H1 (cell line): Measurements from ENCODE around the gene FBLIM1. TPM values are rescaled to one million over a fixed set of nuclear protein-coding genes. Genes with fewer than 3 reads are reported as not detected.

Experiments used
- CTCF ChIA-PET: fragments of 300-600 bp; sonication (Branson Sonifier 250); formaldehyde crosslinking; loops from one replicate; lab custom pipeline; 2021; ENCODE audit not compliant: partially characterized antibody; lab: Charles Lee
- POLR2A ChIA-PET: fragments of 300-600 bp; sonication (Branson Sonifier 250); formaldehyde crosslinking; loops from one replicate; lab custom pipeline; 2021; ENCODE audit warnings: inconsistent platforms; ENCODE audit not compliant: partially characterized antibody; lab: Charles Lee
- DNase-seq, 2 experiments: peaks; one replicate each; pipeline versions ENCODE4 v3.0.0 to v3.0.0-alpha.2; 2010 to 2022; ENCODE audit warnings: low spot score in 2 of 2, low read depth in 1 of 2, mixed read lengths in 1 of 2
- FAIRE-seq: peaks from 2 replicates; lab custom pipeline; 2011; peaks lifted over from hg19 to GRCh38; lab: Jason Lieb, UNC
- H2AFZ ChIP-seq: 2 replicates; pipeline ENCODE4 v1.8.1; 2012; ENCODE audit warnings: low read length, inconsistent platforms
- H2AK5ac ChIP-seq: 2 replicates; pipeline ENCODE4 v1.6.1; 2013; ENCODE audit warnings: low read depth, low read length
- H2BK120ac ChIP-seq: replicated peaks from 2 replicates; pipeline ENCODE3; 2013; ENCODE audit warnings: low read depth, low read length, inconsistent platforms
- H2BK12ac ChIP-seq: 2 replicates; pipeline ENCODE4 v1.6.1; 2013; ENCODE audit warnings: low read depth, low read length
- H2BK15ac ChIP-seq: 2 replicates; pipeline ENCODE4 v1.6.1; 2013; ENCODE audit warnings: low read length
- H2BK20ac ChIP-seq: 2 replicates; pipeline ENCODE4 v1.6.1; 2013; ENCODE audit warnings: low read length
- H2BK5ac ChIP-seq: 2 replicates; pipeline ENCODE4 v1.6.1; 2013; ENCODE audit warnings: low read depth, low read length
- H3K14ac ChIP-seq: 2 replicates; pipeline ENCODE4 v1.6.1; 2013; ENCODE audit warnings: inconsistent platforms; ENCODE audit not compliant: insufficient read length
- H3K18ac ChIP-seq: 2 replicates; pipeline ENCODE4 v1.6.1; 2013; ENCODE audit warnings: low read length; ENCODE audit errors: extremely low read depth
- H3K23ac ChIP-seq: 2 replicates; pipeline ENCODE4 v1.6.1; 2013; ENCODE audit warnings: inconsistent platforms; ENCODE audit not compliant: insufficient read length
- H3K23me2 ChIP-seq: 2 replicates; pipeline ENCODE4 v1.6.1; 2013; ENCODE audit warnings: low read depth, low read length
- H3K27ac ChIP-seq: 2 replicates; pipeline ENCODE4 v1.6.1; 2011; ENCODE audit warnings: low read depth, low read length, inconsistent platforms
- H3K27me3 ChIP-seq, 4 experiments: replicated peaks in 1 of 4; 1 replicate in 1 of 4; 2 replicates in 3 of 4; pipeline versions ENCODE4 v1.6.1 to v1.8.1; 2011 to 2013; ENCODE audit warnings: low read length in 3 of 4, mild to moderate bottlenecking in 3 of 4, inconsistent platforms in 2 of 4, mixed read lengths in 2 of 4, moderate library complexity in 1 of 4; ENCODE audit not compliant: control insufficient read depth in 3 of 4, insufficient read depth in 3 of 4; ENCODE audit errors: extremely low read depth in 1 of 4
- H3K36me3 ChIP-seq, 4 experiments: 2 replicates each; pipeline versions ENCODE4 v1.6.1 to v1.8.1; 2011 to 2013; ENCODE audit warnings: mild to moderate bottlenecking in 4 of 4, low read length in 3 of 4, moderate library complexity in 2 of 4, control low read depth in 1 of 4, inconsistent platforms in 1 of 4; ENCODE audit not compliant: insufficient read depth in 4 of 4, control insufficient read depth in 2 of 4
- H3K4ac ChIP-seq: replicated peaks from 2 replicates; pipeline ENCODE3; 2013; ENCODE audit warnings: low read length, low read depth, mixed read lengths, inconsistent platforms; ENCODE audit not compliant: insufficient read length
- H3K4me1 ChIP-seq, 4 experiments: replicated peaks in 1 of 4; 1 replicate in 1 of 4; 2 replicates in 3 of 4; pipeline versions ENCODE4 v1.6.1 to v1.8.1; 2011 to 2013; ENCODE audit warnings: low read length in 3 of 4, inconsistent platforms in 2 of 4, mixed read lengths in 1 of 4; ENCODE audit not compliant: insufficient read depth in 4 of 4, control insufficient read depth in 3 of 4
- H3K4me2 ChIP-seq, 2 experiments: 2 replicates each; pipeline versions ENCODE4 v1.6.1 to v1.8.1; 2011 to 2013; ENCODE audit warnings: low read depth in 2 of 2, low read length in 2 of 2, control low read depth in 1 of 2, inconsistent platforms in 1 of 2, mild to moderate bottlenecking in 1 of 2; ENCODE audit not compliant: insufficient read depth in 1 of 2
- H3K4me3 ChIP-seq, 4 experiments: fragments of 200-600, 300-600 bp in 1 of 4; sonication (generic), shearing (Covaris generic), sonication (Bioruptor Twin) in 1 of 4; 2 replicates each; pipeline versions ENCODE4 v1.5.1 to v1.8.1; 2011 to 2016; ENCODE audit warnings: low read length in 4 of 4, low read depth in 3 of 4, control low read depth in 2 of 4, inconsistent platforms in 2 of 4, mild to moderate bottlenecking in 2 of 4, mixed read lengths in 1 of 4, moderate library complexity in 1 of 4; ENCODE audit not compliant: insufficient read depth in 2 of 4; ENCODE audit errors: extremely low read depth in 1 of 4
- H3K56ac ChIP-seq: replicated peaks from 2 replicates; pipeline ENCODE3; 2013; ENCODE audit warnings: low read depth, mild to moderate bottlenecking, mixed read lengths, low read length, inconsistent platforms; ENCODE audit not compliant: insufficient read length
- H3K79me1 ChIP-seq: 2 replicates; pipeline ENCODE4 v1.6.1; 2013; ENCODE audit warnings: low read depth, low read length, control low read depth
- H3K79me2 ChIP-seq, 2 experiments: 2 replicates each; pipeline versions ENCODE4 v1.6.1 to v1.8.1; 2012 to 2013; ENCODE audit warnings: low read length in 2 of 2, mild to moderate bottlenecking in 2 of 2, inconsistent platforms in 1 of 2; ENCODE audit not compliant: insufficient read depth in 2 of 2, control insufficient read depth in 1 of 2
- H3K9ac ChIP-seq, 4 experiments: replicated peaks in 1 of 4; 1 replicate in 1 of 4; 2 replicates in 3 of 4; pipeline versions ENCODE4 v1.6.1 to v1.8.1; 2011 to 2013; ENCODE audit warnings: low read depth in 3 of 4, low read length in 3 of 4, control low read depth in 2 of 4, mild to moderate bottlenecking in 2 of 4, moderate library complexity in 2 of 4, inconsistent platforms in 1 of 4; ENCODE audit errors: extremely low read depth in 1 of 4
- H3K9me3 ChIP-seq, 2 experiments: 2 replicates each; pipeline versions ENCODE4 v1.6.1 to v1.8.1; 2012 to 2013; ENCODE audit warnings: mild to moderate bottlenecking in 2 of 2, moderate library complexity in 2 of 2, control low read depth in 1 of 2, inconsistent platforms in 1 of 2, low read depth in 1 of 2, low read length in 1 of 2, mixed read lengths in 1 of 2; ENCODE audit not compliant: insufficient read depth in 2 of 2
- H4K20me1 ChIP-seq, 2 experiments: replicated peaks in 1 of 2; 2 replicates each; pipeline versions ENCODE3 to v1.8.1; 2011 to 2013; ENCODE audit warnings: inconsistent platforms in 2 of 2, low read length in 2 of 2, mild to moderate bottlenecking in 1 of 2; ENCODE audit not compliant: insufficient read depth in 2 of 2, control insufficient read depth in 1 of 2
- H4K5ac ChIP-seq: 2 replicates; pipeline ENCODE4 v1.6.1; 2013; ENCODE audit warnings: low read length, low read depth, mixed read lengths, inconsistent platforms; ENCODE audit not compliant: insufficient read length
- H4K8ac ChIP-seq: 2 replicates; pipeline ENCODE4 v1.8.0; 2013; ENCODE audit warnings: mild to moderate bottlenecking, moderate library complexity, low read length, inconsistent platforms; ENCODE audit not compliant: insufficient read depth; ENCODE audit errors: extremely low read depth
- H4K91ac ChIP-seq: replicated peaks from 2 replicates; pipeline ENCODE3; 2013; ENCODE audit warnings: low read length, mixed read lengths, inconsistent platforms; ENCODE audit not compliant: insufficient read length
- CEBPB ChIP-seq: IDR thresholded peaks from 2 replicates; pipeline ENCODE4 v1.6.1; 2012; ENCODE audit warnings: low read depth, low read length
- CREB1 ChIP-seq: IDR thresholded peaks from 2 replicates; pipeline ENCODE4 v1.6.1; 2012; ENCODE audit warnings: inconsistent platforms
- CTBP2 ChIP-seq: IDR thresholded peaks from 2 replicates; pipeline ENCODE4 v1.7.0; 2011; ENCODE audit warnings: borderline replicate concordance, mild to moderate bottlenecking, moderate library complexity, mixed read lengths, low read length; ENCODE audit not compliant: insufficient read depth, insufficient read length
- JUN ChIP-seq: IDR thresholded peaks from 2 replicates; pipeline ENCODE4 v1.6.1; 2011; ENCODE audit warnings: low read depth, mild to moderate bottlenecking, improper control_type of control experiment, low read length
- MAFK ChIP-seq: IDR thresholded peaks from 2 replicates; pipeline ENCODE4 v1.6.1; 2012; ENCODE audit warnings: low read depth, mild to moderate bottlenecking, improper control_type of control experiment, low read length
- SIRT6 ChIP-seq: IDR thresholded peaks from one replicate; pipeline ENCODE4 v1.7.1; 2012; ENCODE audit warnings: low read length, inconsistent platforms
- TCF12 ChIP-seq: IDR thresholded peaks from 2 replicates; pipeline ENCODE4 v1.6.1; 2011; ENCODE audit warnings: low read depth, mild to moderate bottlenecking, low read length
- ZNF274 ChIP-seq: IDR thresholded peaks from 2 replicates; pipeline ENCODE4 v1.7.0; 2012; ENCODE audit warnings: low read length, borderline replicate concordance; ENCODE audit errors: extremely low read depth
- WGBS, 2 experiments: shearing (Covaris generic) in 1 of 2; methylation state at CpG; one replicate each; pipeline versions ENCODE4 v1.1.6 to v1.1.7; 2013 to 2015; ENCODE audit warnings: low lambda C conversion rate in 2 of 2, mixed read lengths in 2 of 2, inconsistent platforms in 1 of 2, low coverage in 1 of 2, missing lambda C conversion rate in 1 of 2; ENCODE audit not compliant: insufficient replicate concordance in 2 of 2, insufficient coverage in 1 of 2, insufficient read length in 1 of 2; ENCODE audit errors: extremely low coverage in 1 of 2, missing lambda C conversion rate in 1 of 2; 5-methylcytosine and 5-hydroxymethylcytosine counted together
- polyA plus RNA-seq, 7 experiments: library from polyadenylated mRNA; depleted of rRNA in 3 of 7; stranded (reverse) in 5 of 7; unstranded in 2 of 7; fragments of >200 nt in 5 of 7; fragments of 200-250 nt in 2 of 7; gene quantifications; 1 replicate in 5 of 7; 2 replicates in 1 of 7; 4 replicates in 1 of 7; pipeline versions ENCODE4 v1.2.1 to v1.2.3, GENCODE V29; 2011 to 2013; ENCODE audit warnings: missing spikeins in 2 of 7, mixed read lengths in 2 of 7
- total RNA-seq: library from RNA; stranded (reverse); fragmentation: NEBNext Ultra II Directional; extraction: Animal tissue kit (Norgen Biotek cat#: 25700); gene quantifications from 2 replicates; pipeline ENCODE4 v1.2.1, GENCODE V29; 2021

FBLIM1 gene
- total and polyA plus RNA-seq, 2 of the 8 experiments (the other 6 are each of a cell fraction or from before 2014, with no cell fraction given) = 66.6 to 66.7 TPM

- WGBS, 2 experiments = 91% methylated on average over 8 of the region's 12 CpGs; no CpG with 5 or more reads in 1 of the 2 experiments
- H4K91ac ChIP-seq = no peak overlapping the region
- no peak overlapping the region; the same call in 1 of the 2 replicates for H4K8ac ChIP-seq
- H3K4me1 ChIP-seq = peaks cover 5 to 14% (median 7%) of the 10 kb centered on the region in 4 experiments
- no peak overlapping the region for H3K27ac ChIP-seq
- H3K79me1 ChIP-seq = no peaks in the 10 kb centered on the region
- H4K20me1 ChIP-seq = no peaks in the 10 kb centered on the region
- no peak overlapping the region for H3K14ac ChIP-seq
- H2BK12ac ChIP-seq = no peak overlapping the region
- H3K27me3 ChIP-seq = no peaks in the 10 kb centered on the region
- no peak overlapping the region for H3K9ac ChIP-seq
- H2BK15ac ChIP-seq = no peak overlapping the region
- DNase-seq = no peak
- no peak overlapping the region for H2BK120ac ChIP-seq
- no peaks in the 10 kb centered on the region for H3K79me2 ChIP-seq
- no peak overlapping the region for H2AK5ac ChIP-seq
- H3K23me2 ChIP-seq = 0 out of 2 replicates have a peak, but pooled peaks cover 1% of the 10 kb centered on the region
- no peak overlapping the region for H3K18ac ChIP-seq
- no peak overlapping the region for H3K4me3 ChIP-seq
- H3K23ac ChIP-seq = no peak overlapping the region
- H2AFZ ChIP-seq = no peak overlapping the region
- H3K36me3 ChIP-seq = no peaks in the 10 kb centered on the region
- H3K4ac ChIP-seq = no peak overlapping the region
- FAIRE-seq = no peak
- ChIA-PET POLR2A (interaction anchor here (1.1 to 3.3 kb wide), 3 partner anchors 9 to 13 kb away, joined by 3 to 14 read pairs (median 3); partner anchors contain the start of gene FBLIM1), CTCF (no interaction called here)
- H3K56ac ChIP-seq = no peak overlapping the region
- H3K9me3 ChIP-seq = no peaks in the 10 kb centered on the region
- TF ChIP-seq TCF12 (no peak), MAFK (no peak), JUN (no peak), CTBP2 (no peak), SIRT6 (no peak), CREB1 (no peak), ZNF274 (no peak), CEBPB (no peak)
- H3K4me2 ChIP-seq = no peak overlapping the region
- H2BK20ac ChIP-seq = no peak overlapping the region
- H4K5ac ChIP-seq = no peak overlapping the region
- H2BK5ac ChIP-seq = no peak overlapping the region
Observed at GRCh38 chr1:15750924-15751323, 7.7 kb upstream of the FBLIM1 start.
